CD4-positive, alpha-beta T cell treated with Interleukin-2 at 100 ng/mL for 4 hours (primary cell): Measurements from ENCODE around the gene CD3D.

ENCODE experiments used
- DNase-seq: peaks from one replicate; pipeline ENCODE4 v3.0.0-alpha.2; 2020; ENCODE audit warnings: low spot score

The CD3D gene

DNA sequence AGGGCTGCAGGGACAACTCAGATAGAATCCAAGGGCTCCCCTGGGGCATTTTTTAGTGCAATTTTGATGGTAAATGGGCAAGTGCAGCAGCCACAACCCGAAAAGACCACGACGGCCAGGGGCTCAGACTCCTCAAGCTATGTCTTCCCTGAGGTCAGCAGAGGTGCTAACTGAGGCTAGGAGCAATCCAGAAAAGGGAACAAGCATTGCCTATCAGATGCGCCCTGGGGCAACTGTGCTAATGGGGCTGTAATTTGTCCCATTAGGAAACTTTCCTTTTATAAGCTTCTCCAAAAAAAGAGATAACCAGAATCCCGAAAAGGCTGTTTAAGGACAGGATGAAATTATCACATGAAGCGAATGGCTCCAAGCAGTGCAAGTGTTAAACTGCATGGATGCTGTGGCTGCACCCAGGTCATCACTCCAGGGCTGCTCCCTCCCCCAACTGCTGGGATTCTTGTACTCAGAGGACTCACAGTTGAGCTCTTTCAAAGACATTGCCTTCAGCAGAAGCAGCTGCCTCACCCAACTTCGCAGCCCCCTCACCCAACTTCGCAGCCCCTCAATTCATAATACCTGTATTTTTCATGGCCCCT lies 40.8 kb downstream of the CD3D start:
- DNase-seq, result no peak

GRCh38 chr11:118295815-118296454 lies 46.6 kb downstream of the CD3D start:
- DNase-seq, result peak; percentile 82

- no peak for DNase-seq
Observed at GRCh38 chr11:118295199-118295598, 47.3 kb downstream of the CD3D start.

DNA sequence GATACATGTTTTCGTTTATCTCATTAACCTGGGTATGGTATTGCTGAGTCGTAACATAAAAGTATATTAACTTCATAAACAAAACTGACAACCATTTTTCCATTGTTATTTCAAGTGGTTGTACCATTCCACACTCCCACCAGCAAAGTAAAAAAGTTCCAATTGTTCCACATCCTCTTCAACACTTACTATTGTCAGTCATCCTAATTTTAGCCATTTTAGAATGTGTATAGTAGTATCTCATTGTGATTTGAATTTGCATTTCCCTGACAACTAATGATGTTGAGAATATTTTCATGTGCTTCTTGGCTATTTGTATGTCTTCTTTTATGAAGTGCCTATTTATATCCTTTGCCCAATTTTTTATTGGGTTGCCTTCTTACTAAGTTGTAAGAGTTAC lies 48.5 kb downstream of the CD3D start:
- DNase-seq, result no peak

GRCh38 chr11:118291477-118292135 lies 50.9 kb downstream of the CD3D start:
- DNase-seq, result no peak

DNA sequence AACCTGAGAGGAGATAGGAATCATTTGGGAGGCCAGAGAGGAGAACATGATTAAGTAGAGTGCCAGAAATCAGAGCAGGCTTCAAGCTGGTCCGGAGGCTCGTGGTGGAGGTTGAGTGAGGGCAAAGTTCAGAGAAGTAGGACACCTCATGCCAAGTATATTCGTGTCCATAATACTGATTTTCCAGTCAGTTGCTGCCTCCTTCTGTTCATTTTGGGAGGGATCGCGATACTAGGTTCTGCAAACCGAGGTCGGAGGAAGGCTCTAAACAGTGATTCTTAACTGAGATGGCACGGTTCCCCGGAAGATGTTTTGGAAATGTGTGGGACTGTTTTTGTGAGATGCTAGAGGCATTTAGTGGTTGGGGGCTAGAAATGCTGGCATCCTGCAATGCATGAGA lies 51.6 kb downstream of the CD3D start:
- peak; percentile 74 for DNase-seq

GRCh38 chr11:118289401-118289800 lies 53.1 kb downstream of the CD3D start:
- no peak for DNase-seq
